ENCODE results near the gene RGPD8.
A peak's percentile ranks its signal among the peaks of the same experiment; 100 is the strongest.
"Not testable (repeated sequence)": the region's sequence is repeated elsewhere in the genome, so short reads cannot be mapped to it uniquely, and the experiment has no call there.

Gene RGPD8

DNA sequence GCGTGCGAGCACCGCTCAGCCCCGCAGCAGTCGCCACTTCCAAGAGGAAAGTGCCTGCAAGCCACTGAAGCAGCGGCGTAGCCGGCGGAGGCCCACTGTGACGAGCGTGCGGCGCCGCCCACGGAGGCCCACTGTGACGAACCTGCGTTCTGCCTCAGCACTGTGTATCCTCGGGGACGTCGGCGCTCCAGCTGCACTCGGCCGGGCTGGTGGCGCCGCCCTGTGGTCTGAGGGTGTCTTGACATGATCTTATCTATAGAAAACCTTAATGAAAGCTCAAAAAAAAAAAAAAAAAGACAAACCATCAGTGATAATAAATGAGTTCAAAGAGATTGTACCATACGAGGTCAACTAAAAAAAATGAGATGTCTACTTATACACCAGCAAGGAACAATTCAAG, at the start of gene RGPD8:
TSS of gene RGPD8 (minus strand) at position 166 of the 400 bp plus-strand sequence. CDS start 192 bp downstream, outside the sequence.
- peak; percentile 88 for DNase-seq (ENCODE audit: low spot score)

DNA sequence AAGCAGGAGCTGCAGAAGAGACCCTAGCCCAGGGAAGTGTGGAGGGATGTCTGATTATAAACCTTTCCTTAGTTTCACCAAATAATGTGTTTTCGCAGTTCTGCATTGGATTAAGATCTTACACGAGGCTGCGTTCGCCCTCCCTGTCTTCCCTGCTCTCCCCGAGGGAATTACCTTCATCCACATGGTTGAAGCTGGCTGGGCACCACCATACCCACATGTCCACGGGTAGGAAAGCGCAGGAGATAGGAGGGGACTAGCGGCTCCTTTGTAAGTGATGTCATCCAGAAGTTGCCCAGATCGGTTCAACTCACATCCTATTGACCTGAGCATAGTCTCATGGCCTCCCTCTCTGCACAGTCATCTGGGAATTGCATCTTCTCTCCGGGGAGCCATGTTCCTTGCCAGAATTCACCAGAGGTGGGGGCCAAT, 49.6 kb upstream of the RGPD8 start:
- DNase-seq (ENCODE audit: low spot score) = peak; percentile 22

DNA sequence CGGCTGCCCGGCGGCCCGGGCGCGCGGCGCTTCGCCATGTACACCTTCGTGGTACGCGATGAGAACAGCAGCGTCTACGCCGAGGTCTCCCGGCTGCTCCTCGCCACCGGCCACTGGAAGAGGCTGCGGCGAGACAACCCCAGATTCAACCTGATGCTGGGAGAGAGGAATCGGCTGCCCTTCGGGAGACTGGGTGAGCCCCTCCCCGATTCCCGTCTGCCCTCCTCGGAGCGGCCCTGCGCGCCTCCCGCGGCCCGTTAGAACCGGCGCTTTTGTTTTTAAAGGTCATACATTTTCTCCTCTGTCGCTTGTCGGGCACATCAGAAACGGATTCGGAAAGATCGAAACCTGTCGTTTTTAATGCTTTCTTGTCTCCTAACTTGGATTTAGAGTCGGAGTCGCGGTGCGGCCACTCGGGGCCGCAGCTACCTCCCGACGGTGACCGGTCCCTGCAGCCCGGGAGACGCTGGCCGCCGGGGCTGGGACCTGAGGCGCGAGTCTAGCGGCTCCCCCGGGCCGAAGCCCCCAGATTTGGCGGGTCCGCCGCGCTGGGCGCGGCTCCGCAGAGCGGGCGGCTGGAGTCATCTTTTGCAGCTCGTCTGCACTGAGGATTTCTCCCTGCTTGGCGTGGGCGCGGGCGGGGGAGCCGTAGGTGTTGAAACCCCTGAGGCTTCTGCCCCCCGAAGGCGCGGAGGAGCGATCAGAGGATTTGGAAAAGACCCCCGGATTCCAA, 49.0 kb upstream of the RGPD8 start:
- DNase-seq (ENCODE audit: low spot score) = peak; percentile 19

DNA sequence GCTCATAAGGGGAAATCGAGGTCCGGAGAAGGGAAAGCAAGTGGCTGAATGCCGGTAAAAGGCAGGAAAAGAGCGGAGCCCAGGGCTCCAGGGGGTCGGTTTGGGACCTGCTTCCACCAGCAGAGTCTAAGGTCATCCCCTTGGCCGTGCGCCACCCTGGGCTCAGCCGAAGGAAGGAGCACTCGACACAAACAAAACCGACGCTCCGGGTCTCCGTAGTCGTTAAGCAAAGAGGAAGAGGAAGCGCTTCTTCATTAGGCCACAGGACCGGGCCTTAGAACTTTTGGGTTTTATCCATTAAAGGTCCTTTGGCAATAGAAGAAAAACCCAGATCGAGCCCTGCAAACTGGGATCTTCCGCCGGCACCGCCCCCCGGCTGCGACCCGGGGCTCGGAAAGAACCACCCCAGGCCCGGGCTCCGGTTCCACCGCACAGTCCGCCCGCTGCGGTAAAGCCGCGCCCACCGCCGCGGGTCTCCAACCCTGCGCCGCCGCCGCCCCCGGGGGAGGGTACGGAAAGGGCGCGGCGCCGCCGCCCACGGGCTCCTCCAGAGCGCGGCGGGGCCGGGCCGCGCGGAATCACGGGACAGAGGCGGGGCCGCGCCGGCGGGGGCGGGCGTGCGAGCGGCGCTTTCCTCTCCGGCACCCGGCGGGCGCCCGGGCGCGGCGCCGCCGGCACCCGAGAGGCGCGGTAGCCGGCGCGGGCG, 48.2 kb upstream of the RGPD8 start, which contains the start of gene TTL:
TSS of gene TTL (plus strand) at position 629 of the 706 bp plus-strand sequence. CDS start 189 bp downstream, outside the sequence.
- peak; percentile 68 for DNase-seq (ENCODE audit: low spot score)

DNA sequence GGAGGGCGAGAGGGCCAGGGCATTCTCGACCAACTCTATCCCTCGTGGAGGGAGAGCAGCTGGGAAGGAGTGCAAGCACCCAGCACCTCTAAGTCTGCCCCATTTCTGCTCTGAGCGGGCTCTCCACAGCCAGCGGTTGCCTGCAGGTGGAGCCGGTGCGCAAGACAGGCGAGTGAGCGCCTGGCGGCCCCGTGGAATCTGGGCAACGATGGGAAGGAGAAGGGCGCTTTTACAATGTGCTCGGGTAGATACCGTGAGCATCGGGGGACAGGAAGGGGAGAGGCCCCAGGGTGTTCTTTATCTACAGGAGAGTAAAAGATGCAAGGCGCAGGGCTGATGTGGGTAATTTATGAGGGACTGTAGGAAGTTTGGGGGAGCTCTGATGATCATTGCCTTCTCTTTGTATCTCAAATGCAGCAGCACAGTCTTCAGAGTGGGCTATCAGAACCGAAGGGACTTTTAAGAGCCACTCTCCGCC, 47.6 kb upstream of the RGPD8 start:
- peak; percentile 88 for DNase-seq (ENCODE audit: low spot score)

DNA sequence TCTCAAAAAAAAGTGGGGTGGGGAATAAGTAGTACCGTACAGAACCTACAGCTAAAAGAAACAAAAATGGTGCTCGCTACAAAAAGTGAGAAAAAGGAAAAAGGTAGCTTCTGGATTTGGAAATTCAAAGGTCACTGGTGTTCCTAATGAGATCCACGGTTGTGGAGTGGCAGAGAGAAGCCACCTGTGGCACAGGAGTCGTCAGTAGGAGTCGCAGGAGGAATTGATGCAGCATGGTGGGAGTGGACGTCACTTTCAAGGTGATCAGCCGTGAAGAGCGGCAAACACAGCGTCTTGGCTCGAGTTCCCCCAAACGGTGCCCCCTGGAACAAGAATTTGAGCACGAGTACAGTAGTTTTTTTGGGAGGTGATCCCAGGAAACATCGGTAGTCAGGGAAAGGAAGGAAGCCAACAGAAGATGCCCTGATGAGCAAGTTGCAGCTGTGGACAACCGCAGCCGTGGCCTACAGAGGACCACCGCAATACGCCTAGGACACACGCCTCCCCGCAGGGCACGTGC, 47.1 kb upstream of the RGPD8 start:
- DNase-seq (ENCODE audit: low spot score) = no peak

DNA sequence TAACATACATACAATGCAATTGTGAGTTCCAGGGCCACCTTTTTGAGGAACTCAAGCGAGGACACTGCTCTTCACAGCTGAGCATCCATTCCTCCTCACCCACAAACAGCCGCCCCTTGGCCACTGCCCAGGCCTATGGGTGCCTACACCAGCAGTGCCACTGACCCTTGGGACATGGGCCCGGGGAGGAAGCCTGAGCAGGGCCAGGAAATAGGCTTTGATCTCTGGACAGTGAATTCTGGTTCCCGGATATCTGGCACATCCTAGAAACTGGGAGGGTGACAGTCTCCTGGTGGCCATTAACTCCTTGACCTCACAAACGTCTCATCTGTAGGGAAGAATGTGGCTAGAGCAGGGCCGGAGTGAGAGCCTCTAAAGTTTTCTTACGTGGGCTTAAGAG, 43.0 kb upstream of the RGPD8 start:
- DNase-seq (ENCODE audit: low spot score) = no peak

DNA sequence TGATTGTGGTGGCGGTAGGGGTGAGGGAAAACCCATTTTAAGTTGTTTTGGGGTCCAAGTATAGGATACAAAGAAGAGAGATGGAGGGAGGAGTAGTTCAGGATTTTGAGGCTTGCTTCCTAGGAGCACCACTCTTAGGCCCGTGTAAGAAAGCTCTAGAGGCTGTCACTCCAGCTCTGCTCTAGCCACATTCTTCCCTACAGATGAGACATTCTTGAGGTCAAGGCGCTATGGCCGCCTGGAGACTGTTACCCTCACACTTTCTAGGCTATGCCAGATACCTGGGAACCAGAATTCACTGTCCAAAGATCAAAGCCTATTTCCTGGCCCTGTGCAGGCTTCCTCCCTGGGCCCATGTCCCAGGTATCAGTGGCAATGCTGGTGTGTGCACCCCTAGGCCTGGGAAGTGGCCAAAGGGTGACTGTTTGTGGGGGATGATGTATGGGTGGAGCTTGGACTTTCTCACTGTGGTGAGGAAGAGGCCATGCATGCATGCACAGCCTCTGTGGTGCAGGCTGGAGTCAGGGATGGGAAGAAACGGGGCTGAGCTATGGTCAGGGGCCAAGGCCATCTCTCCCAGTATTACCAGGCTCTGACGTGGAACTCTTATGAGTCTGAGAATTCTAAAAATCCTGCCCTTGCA, 41.5 kb upstream of the RGPD8 start:
- DNase-seq (ENCODE audit: low spot score) = no peak

DNA sequence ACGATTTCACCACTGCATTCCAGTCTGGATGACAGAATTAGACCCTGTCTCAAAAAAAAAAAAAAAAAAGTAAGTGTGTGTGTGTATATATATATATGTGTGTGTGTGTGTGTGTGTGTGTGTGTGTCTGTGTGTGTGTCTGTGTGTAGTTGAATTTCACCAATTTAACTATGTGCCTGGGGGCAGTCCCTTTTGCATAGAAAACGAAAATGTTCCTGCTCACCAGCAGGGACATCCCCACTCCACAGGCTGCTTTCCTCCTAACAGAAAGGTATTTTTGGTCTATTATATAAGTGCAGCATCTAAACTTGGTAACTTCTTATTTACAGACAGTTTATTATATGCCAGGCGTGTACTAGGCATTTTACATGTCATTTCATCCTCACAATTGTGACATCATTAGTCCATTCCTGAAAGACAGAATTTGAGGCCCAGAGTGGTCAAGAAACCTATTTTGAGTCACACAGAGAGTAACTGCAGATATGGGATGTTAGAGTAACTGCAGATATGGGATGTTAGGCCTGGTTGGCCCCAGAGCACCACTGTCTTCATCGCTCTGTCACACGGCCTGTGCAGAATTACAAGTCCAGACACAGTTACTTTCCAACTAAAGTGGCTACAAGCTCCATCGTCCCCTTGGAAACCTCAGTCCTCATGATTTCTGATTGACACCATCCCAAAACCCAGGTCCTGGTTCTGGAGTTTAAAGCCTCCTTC, 39.3 kb upstream of the RGPD8 start:
- DNase-seq (ENCODE audit: low spot score) = no peak

DNA sequence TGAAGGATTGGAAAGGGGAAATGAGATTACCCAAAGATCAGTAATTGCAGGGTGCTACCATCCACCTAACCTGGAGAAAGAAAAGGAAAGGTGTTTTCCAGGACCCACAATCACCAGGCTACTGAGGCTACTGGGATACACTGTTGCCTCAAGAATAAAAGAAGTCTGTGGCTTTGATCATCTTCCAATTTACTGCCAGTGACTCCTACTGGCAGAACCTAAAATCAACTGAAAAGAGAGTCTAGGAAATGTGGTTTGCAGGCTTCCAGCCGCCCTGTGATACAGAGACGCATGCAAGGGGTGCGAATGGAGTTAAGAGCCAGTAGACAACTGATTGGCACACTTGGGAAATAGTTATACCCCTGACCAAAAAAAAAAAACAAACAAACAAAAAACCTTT, 31.9 kb upstream of the RGPD8 start:
- no peak for DNase-seq (ENCODE audit: low spot score)

DNA sequence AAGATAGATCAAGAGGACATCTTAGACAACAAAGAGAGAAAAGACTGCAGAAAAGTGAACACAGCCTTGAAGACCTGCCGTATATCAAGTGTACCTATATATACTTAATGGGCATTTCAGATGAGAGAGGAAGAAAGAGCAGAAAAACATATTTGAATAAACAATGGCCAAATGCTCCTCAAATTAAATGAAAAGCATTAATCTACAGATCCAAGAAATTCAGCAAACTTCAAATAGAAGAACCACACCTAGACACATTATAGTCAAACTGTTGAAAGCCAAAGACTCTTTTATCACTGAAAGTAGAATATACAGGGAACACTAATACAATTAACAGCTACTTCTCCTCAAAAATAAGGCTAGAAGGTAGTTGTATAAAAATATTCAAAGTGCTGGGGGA, 29.8 kb upstream of the RGPD8 start:
- DNase-seq (ENCODE audit: low spot score) = no peak

DNA sequence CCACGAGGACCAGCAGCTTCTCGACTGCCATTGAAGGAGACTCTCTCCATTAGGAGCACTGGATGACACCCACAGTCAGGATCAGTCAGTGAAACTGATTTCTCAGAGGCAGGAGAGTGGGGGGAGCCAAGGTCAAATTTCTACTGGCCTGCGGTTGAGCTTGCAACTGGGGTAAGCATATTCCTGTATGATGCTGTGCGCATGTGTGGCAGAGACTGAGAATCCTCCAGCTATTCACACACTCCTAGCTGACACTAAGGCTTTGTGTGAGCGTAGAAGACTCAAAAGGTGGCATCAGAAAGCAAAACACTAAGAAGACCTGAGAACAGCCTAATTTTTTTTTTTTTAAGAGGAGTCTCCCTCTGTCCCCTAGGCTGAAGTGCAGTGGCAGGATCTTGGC, 28.7 kb upstream of the RGPD8 start:
- DNase-seq (ENCODE audit: low spot score) = no peak

DNA sequence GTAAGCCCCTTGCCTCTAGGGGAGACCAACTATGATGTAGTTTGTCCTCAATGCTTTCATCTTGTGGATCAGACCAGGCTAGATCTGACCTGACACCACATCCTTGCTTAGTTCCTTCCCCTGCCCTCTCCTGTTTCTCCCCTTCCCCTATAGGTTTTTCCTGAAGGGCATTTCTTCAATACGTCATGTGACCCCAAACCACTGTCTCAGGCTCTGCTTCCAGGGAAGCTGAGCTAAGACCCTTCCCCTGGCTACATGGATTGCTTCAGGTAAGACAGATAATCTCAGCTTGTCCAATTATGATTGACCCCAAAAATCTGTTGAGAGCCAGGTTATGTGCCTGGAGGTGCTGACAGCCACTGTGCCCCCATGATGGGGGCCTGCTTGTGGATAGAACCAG, 25.9 kb upstream of the RGPD8 start:
- DNase-seq (ENCODE audit: low spot score) = no peak

DNA sequence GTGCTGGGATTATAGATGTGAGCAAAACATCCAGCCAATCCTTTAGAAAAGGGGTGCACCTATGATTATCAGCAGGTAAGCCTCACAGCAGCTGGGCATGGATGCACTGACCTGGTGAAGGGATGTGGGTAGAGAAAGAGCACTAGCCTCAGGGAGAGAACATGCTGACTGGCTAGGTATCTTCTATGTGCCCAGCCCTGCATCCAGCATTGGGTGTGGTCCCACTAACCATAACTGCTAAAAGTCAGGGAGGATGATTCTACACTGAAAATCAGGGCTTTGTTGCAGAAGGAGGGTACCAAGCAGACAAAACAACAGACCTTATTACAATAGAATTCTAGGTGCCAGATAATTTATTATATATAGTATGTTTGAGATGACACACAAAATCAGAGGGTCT, 21.1 kb upstream of the RGPD8 start:
- DNase-seq (ENCODE audit: low spot score) = no peak

DNA sequence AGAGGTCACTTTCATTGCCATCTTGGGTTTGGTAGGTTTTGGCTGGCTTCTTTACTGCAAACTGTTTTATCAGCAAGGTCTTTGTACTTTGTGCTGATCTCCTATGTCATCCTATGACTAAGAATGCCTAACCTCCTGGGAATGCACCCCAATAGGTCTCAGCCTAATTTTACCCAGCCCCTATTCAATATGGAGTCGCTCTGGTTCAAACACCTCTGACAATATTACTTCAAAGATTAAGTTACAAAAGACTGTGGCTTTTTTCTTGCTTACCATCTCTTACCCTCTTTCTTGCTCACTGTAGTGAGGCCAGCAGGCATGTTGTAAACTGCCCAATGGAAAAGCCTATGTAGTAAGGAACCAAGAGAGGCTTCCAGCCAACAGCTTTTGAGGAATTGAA, 17.9 kb upstream of the RGPD8 start:
- DNase-seq (ENCODE audit: low spot score) = no peak

DNA sequence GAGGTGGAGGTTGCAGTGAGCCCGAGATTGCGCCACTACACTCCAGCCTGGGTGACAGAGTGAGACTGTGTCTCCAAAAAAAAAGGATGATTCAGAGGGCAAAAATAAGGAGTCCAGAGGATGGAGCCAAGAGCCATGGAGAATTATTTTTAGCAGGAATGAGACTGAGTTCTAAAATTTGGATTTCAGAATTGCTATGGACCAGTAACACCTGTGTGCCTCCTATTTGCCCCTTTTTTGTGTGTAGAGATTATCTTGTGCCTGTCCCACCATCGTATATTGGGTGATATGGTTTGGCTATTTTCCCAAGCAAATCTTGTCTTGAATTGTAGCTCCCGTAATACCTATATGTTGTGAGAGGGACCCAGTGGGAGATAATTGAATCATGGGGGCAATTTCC, 16.4 kb upstream of the RGPD8 start:
- no peak for DNase-seq (ENCODE audit: low spot score)

DNA sequence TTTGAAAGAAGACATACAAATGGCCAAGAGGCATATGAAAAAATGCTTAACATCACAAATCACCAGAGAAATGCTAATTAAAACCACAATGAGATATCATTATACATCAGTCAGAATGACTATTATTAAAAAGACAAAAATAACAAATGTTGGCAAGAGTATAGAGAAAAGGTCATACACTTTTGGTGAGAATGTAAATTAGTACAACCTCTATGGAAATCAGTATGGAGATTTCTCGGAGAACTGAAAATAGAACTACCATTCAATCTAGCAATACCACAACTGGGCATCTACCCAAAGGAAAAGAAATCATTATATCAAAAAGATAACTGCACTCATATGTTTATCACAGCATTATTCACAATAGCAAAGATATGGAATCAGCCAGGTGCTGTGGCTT, 10.8 kb upstream of the RGPD8 start:
- not testable (repeated sequence) for DNase-seq (ENCODE audit: low spot score)

DNA sequence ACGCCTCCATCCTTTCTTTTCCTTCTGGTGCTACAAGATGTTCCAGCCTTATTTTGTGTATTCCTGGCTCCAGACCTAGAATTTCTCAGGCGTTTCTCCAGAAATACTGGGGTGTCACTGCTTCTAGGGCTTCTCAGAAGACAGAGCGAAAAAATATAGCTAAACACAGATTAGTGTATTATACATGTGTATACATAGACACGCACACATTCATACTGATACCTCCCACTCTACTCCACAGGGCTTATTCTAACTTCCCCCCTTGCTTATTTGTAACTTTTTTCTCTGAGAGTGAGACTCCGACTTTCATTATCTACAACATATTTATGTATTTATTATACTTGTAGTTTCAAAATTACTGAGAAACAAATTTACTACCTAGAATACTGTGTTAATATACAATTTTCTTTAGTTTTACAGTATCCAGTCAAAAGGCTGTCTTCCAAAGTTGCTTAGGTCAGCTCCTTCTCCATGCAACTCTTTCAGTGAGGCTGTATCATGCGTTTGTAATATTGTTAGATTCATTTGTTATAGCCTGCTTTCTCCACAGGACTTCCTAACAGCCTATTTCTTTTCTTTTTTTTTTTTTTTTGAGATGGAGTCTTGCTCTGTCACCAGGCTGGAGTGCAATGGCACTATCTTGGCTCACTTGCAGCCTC, 5.3 kb upstream of the RGPD8 start:
- DNase-seq (ENCODE audit: low spot score) = not testable (repeated sequence)

DNA sequence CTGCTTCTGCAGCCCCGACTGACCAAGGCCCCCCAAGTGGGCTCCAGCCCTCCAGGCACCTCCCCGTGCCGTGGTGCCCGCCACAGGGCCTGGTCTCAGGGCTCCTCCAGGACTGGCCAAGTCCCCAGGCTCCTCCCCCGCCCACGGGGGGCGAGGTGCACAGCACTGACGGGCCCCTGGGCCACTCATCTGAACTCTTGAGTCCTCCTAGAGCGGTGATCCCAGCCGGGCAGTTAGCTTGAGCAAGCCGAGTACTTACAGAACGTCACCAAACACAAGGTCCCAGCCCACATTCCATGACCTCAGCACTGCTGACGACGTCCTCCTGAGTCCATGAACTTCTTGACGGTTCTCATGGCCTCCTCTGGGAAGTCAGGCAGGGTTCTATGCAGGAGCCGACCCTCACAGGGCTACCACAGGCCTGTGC, 4.0 kb upstream of the RGPD8 start:
- DNase-seq (ENCODE audit: low spot score) = not testable (repeated sequence)

DNA sequence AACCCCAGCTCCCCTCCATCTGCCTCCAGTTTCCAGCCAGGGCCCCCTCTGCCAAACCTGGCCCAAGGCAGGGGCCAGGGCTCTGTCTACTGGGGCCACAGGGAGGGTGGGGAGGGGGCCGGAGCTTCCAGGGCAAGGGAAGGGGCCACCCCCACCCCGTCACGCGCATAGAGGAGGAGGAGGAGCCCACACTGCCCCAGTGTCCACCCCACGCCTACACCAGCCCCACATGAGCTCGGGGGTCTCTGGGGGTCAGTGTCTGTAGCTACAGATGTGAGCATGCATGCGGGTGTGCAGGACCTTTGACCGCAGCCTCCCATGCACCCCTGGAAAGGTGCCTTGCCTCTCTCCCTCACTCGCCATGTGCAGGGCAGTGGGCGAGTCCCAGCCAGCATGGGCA, 3.5 kb upstream of the RGPD8 start:
- not testable (repeated sequence) for DNase-seq (ENCODE audit: low spot score)

DNA sequence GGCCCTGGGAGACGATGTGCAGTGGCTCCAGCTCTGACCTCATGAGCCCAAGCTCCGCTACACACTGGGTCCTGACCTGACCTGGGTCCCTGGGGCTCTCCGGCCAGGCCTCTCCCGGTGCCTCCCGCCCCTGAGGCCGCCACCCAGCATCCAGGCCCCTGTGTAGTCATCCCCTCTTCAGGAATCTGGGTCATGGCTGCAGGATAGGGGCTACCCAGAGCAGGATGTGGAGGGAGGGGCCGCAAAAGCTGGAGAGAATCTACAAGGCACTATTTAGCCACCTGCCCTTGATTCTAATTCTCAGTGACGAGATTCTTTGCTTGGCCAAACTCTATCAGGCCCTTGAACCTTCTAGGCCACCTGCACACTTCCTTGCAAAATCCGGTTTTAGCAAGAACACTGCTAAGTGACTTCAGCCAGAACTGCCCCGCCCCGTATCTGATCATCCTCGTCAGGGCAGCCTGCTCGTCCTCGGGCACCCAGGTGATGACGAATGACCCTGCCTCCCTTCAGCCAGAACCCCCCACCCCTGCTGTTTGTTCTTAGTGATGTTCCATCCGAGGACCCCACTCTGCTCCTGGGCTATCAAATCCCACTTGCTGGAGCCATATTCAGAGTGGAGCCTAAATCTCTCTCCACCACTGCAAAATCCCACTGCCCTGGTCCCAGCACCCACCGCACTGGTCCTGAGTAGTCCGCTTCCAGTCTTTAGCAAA, 2.4 kb upstream of the RGPD8 start:
- DNase-seq (ENCODE audit: low spot score) = not testable (repeated sequence)
